AG09319 (cell line): Measurements from ENCODE around the gene DUS2.

Experiments
- DNase-seq: peaks from one replicate; pipeline ENCODE4 v3.0.0-alpha.2; 2010; ENCODE audit warnings: low read depth; ENCODE audit errors: extremely low read depth
- TF ChIP-seq, protein P1 (sequence below): IDR thresholded peaks from 2 replicates; pipeline ENCODE4 v1.5.1; 2011; ENCODE audit warnings: low read depth, mild to moderate bottlenecking, inconsistent platforms, low read length, moderate library complexity

DUS2 gene

DNA sequence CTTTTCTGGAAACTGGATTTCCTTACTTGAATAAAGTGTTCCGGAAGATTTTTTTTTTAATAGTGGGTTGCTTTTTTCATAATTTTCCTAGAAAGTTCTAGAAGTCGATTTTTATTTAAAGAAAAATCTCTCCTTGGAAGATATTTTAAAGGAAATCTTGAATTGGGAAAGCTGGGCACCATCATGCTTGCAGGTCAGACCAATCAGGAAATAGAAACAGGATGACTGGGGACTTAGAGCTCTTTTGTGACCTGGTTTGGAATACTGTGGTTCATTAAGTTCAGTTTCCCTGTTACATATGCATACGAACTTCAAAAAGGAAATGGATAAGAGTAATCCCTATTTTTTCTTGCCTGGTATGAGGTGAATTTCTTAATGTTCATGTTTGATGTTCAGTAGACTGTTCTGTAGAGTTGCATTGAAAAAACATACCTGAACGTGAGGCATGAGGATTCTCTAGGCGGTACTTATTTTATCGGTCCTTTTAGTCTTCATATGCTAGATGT lies 63.3 kb downstream of the DUS2 start:
- DNase-seq = no peak
- TF ChIP-seq, protein P1, sequence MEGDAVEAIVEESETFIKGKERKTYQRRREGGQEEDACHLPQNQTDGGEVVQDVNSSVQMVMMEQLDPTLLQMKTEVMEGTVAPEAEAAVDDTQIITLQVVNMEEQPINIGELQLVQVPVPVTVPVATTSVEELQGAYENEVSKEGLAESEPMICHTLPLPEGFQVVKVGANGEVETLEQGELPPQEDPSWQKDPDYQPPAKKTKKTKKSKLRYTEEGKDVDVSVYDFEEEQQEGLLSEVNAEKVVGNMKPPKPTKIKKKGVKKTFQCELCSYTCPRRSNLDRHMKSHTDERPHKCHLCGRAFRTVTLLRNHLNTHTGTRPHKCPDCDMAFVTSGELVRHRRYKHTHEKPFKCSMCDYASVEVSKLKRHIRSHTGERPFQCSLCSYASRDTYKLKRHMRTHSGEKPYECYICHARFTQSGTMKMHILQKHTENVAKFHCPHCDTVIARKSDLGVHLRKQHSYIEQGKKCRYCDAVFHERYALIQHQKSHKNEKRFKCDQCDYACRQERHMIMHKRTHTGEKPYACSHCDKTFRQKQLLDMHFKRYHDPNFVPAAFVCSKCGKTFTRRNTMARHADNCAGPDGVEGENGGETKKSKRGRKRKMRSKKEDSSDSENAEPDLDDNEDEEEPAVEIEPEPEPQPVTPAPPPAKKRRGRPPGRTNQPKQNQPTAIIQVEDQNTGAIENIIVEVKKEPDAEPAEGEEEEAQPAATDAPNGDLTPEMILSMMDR = no peak

DNA sequence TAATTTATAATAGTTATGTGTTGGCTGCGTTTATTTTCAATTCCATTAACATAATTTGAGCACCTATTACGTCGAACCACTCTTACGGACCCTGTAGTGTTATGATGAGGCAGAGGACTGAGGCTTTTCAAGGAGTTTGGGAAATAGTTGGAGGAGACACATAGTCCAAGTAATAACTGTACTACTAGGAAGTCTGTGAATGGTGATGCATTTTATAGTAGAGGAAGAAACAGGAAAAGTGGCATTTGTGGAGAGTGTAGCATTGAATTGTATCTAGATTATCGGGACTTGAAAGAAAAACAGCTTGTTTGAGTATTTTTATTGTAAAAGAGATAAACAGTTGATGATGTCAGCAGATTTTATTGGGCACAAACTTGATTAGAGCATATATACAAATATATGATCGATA lies 63.8 kb downstream of the DUS2 start:
- no peak for DNase-seq
- TF ChIP-seq, protein P1 = no peak

DNA sequence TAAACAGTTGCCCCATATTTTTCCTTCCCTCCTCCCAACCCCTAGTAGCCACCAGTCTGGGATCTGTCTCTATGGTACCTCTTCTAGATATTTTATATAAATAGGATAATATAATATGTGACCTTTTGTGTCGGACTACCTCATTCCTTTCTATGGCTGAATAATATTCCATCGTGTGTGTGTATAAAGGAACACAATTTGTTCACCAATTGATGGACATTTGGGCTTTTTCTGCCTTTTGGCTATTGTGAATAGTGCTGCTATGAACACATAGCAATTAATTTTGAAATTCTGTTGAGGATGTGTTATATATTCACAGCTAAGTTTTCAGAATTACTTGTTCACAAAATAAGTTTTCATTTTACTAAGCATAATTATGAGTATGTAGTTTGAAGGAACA lies 64.6 kb downstream of the DUS2 start:
- TF ChIP-seq, protein P1 = no peak
- DNase-seq = no peak

DNA sequence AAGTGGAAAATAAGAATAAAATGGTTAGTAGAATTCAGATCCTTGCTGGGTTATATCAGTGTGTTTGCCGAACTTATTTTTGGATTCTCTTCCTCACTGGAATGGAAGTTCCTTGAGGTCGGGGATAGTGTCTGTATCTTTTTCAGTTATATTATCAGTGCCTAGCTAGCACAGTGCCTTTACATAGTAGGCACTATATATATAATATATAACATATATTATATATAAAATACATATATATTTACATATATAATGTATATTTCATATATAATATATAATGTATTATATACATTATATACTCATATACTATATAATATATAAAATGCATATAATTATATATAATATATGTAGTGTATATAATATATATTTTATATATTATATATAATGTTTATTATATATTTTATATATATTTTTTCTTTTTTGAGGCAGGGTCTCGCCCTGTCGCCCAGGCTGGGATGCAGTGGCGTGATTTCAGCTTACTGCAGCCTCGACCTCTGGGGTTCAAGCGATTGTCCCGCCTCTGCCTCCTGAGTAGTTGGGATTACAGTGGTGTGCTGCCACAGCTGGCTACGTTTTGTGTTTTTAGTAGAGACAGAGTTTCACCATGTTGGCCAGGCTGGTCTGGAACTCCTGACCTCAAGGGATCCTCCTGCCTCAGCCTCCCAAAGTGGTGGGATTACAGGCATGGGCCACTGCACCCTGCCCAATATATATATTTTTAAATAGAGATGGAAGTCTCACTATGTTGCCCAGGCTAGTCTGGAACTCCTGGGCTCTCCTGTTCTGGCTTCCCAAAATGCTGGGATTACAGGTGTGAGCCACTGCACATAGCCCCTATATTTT lies 65.3 kb downstream of the DUS2 start:
- TF ChIP-seq, protein P1 = no peak
- no peak for DNase-seq

DNA sequence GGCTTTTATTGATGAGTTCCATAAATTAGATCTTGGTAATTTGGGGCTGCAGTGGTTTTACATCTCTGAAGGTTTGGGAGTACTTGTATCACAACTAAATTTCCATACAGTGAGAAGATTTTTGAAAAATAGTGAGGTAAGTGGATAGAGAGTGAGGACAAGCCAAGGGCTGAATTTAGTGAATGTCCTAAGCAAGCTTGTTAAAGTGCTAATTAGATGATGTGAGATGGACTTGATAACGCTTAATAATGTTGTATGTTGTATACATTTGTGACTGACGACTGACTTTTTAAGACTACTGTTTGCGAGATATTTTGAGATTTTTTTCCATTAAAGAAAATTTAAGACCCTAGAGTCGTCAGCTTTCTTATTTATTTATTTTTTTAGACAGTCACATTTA lies 66.0 kb downstream of the DUS2 start:
- TF ChIP-seq, protein P1 = no peak
- DNase-seq = no peak

DNA sequence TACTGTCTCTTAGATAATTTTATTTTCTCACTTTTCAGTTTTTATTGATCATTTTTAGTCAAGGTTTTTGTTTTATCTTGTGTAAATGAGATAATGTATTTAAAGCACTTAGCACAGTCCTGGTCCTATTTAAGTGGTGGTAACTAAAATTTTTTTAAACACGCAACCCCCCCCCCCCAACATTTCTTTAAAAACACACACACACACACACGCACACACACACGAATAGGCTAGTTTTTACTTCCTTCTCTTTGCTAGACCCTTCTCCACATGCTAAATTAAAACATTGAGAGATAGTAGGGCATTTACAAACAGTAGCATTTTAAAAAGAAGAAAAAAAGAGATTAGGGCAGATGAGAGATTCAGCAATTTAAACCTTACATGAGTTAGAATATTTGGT lies 67.0 kb downstream of the DUS2 start:
- DNase-seq = no peak

DNA sequence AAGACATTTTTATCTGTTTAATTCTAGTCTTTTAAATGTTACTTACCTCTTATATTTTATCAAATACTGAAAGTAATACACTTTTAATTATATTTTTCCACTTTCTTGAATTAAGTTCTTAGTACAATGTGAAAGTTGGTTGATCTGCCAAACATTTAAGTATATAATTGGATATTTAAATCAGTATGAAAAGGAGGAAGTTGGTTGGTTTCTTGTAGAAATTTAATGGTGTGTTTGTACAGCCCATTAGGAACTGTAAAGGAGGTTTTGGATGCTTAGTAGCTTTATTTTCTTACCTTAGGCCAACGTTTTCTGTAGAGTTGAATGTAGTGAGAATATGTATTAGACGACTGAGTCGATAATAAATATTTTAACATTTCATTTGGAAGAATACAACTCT lies 67.4 kb downstream of the DUS2 start:
- no peak for DNase-seq
- TF ChIP-seq, protein P1 = no peak

More for the DNA sequence above, 67.0 kb downstream of the DUS2 start:
- TF ChIP-seq, protein P1 = no peak
